Embryonic facial prominence (tissue), 1 donor: ENCODE data around the gene CISD3.

Experiments used
- DNase-seq: peaks from one replicate; pipeline ENCODE4 v3.0.0-alpha.2; 2016; ENCODE audit errors: extremely low spot score

CISD3 gene

GRCh38 chr17:38773258-38773657 is 43.1 kb downstream of the CISD3 start:
- no peak for DNase-seq

- DNase-seq: no peak
Measured at GRCh38 chr17:38777641-38778250, 47.6 kb downstream of the CISD3 start.

- DNase-seq: no peak
Measured at GRCh38 chr17:38779965-38780752, 50.0 kb downstream of the CISD3 start.

- DNase-seq: no peak
Measured at GRCh38 chr17:38783227-38783626, 53.1 kb downstream of the CISD3 start.
